HFFc6 (cell line): ENCODE data around the gene FOXG1. TPM values are rescaled to one million over a fixed set of nuclear protein-coding genes. Genes with fewer than 3 reads are reported as not detected.

Experiments
- DNase-seq: peaks from one replicate; pipeline ENCODE4 v3.0.0-alpha.2; 2018
- H3K27ac Mint-ChIP-seq: 2 replicates; pipeline ENCODE4 v1.8.0; 2020; ENCODE audit warnings: mild to moderate bottlenecking, mixed read lengths
- H3K27me3 Mint-ChIP-seq: 2 replicates; pipeline ENCODE4 v1.8.0; 2021; ENCODE audit warnings: mild to moderate bottlenecking, moderate library complexity, mixed read lengths; ENCODE audit not compliant: insufficient read depth
- H3K36me3 Mint-ChIP-seq: 2 replicates; pipeline ENCODE4 v1.8.0; 2021; ENCODE audit warnings: low read depth, mixed read lengths
- H3K4me1 Mint-ChIP-seq: 2 replicates; pipeline ENCODE4 v1.8.0; 2020; ENCODE audit warnings: low read depth, mixed read lengths
- H3K4me3 Mint-ChIP-seq: 2 replicates; pipeline ENCODE4 v1.8.0; 2020; ENCODE audit warnings: mild to moderate bottlenecking, moderate library complexity, mixed read lengths
- H3K9me3 Mint-ChIP-seq: 2 replicates; pipeline ENCODE4 v1.8.0; 2020; ENCODE audit warnings: mild to moderate bottlenecking, mixed read lengths
- total RNA-seq, 6 experiments: library from RNA; stranded (reverse); fragmentation: NEBNext Ultra II Directional; extraction: Animal tissue kit (Norgen Biotek cat#: 25700); gene quantifications; 2 replicates in 1 of 6; 3 replicates in 5 of 6; pipeline ENCODE4 v1.2.3, GENCODE V29; 2021
- TF ChIP-seq, protein P1 (sequence below): fragments of 200-600 bp; sonication (generic); IDR thresholded peaks from 2 replicates; pipeline ENCODE4 v1.5.0; 2021; ENCODE audit warnings: antibody characterized with exemption, mild to moderate bottlenecking

Gene FOXG1
- total RNA-seq, 6 experiments from 2014 or later: 0.06 TPM; not detected in 5

DNA sequence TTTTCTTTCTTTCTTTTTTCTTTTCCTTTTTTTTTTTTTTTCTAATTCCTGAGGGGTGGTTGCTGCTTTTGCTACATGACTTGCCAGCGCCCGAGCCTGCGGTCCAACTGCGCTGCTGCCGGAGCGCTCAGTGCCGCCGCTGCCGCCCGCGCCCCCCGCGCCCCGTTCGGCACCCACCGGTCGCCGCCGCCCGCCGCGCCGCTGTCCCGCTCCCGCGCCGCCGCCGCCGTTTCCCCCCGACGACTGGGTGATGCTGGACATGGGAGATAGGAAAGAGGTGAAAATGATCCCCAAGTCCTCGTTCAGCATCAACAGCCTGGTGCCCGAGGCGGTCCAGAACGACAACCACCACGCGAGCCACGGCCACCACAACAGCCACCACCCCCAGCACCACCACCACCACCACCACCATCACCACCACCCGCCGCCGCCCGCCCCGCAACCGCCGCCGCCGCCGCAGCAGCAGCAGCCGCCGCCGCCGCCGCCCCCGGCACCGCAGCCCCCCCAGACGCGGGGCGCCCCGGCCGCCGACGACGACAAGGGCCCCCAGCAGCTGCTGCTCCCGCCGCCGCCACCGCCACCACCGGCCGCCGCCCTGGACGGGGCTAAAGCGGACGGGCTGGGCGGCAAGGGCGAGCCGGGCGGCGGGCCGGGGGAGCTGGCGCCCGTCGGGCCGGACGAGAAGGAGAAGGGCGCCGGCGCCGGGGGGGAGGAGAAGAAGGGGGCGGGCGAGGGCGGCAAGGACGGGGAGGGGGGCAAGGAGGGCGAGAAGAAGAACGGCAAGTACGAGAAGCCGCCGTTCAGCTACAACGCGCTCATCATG lies 654 bp downstream of the FOXG1 start:
- Mint-ChIP-seq H3K27ac (no peak overlapping the region), H3K9me3 (peaks cover 16% of the 10 kb centered on the region), H3K4me1 (peaks cover 13% of the 10 kb centered on the region), H3K36me3 (no peaks in the 10 kb centered on the region), H3K4me3 (peak overlapping the region; percentile 62; the same call in 1 of the 2 replicates), H3K27me3 (peaks cover 53% of the 10 kb centered on the region)
- TF ChIP-seq, protein P1, sequence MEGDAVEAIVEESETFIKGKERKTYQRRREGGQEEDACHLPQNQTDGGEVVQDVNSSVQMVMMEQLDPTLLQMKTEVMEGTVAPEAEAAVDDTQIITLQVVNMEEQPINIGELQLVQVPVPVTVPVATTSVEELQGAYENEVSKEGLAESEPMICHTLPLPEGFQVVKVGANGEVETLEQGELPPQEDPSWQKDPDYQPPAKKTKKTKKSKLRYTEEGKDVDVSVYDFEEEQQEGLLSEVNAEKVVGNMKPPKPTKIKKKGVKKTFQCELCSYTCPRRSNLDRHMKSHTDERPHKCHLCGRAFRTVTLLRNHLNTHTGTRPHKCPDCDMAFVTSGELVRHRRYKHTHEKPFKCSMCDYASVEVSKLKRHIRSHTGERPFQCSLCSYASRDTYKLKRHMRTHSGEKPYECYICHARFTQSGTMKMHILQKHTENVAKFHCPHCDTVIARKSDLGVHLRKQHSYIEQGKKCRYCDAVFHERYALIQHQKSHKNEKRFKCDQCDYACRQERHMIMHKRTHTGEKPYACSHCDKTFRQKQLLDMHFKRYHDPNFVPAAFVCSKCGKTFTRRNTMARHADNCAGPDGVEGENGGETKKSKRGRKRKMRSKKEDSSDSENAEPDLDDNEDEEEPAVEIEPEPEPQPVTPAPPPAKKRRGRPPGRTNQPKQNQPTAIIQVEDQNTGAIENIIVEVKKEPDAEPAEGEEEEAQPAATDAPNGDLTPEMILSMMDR: no peak
- no peak for DNase-seq

DNA sequence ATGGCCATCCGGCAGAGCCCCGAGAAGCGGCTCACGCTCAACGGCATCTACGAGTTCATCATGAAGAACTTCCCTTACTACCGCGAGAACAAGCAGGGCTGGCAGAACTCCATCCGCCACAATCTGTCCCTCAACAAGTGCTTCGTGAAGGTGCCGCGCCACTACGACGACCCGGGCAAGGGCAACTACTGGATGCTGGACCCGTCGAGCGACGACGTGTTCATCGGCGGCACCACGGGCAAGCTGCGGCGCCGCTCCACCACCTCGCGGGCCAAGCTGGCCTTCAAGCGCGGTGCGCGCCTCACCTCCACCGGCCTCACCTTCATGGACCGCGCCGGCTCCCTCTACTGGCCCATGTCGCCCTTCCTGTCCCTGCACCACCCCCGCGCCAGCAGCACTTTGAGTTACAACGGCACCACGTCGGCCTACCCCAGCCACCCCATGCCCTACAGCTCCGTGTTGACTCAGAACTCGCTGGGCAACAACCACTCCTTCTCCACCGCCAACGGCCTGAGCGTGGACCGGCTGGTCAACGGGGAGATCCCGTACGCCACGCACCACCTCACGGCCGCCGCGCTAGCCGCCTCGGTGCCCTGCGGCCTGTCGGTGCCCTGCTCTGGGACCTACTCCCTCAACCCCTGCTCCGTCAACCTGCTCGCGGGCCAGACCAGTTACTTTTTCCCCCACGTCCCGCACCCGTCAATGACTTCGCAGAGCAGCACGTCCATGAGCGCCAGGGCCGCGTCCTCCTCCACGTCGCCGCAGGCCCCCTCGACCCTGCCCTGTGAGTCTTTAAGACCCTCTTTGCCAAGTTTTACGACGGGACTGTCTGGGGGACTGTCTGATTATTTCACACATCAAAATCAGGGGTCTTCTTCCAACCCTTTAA lies 1.5 kb downstream of the FOXG1 start:
- DNase-seq: no peak
- TF ChIP-seq, protein P1: no peak
- no peak overlapping the region for H3K4me3 Mint-ChIP-seq
- peaks cover 15% of the 10 kb centered on the region for H3K4me1 Mint-ChIP-seq
- H3K9me3 Mint-ChIP-seq: peaks cover 16% of the 10 kb centered on the region
- peaks cover 49% of the 10 kb centered on the region for H3K27me3 Mint-ChIP-seq
- no peak overlapping the region for H3K27ac Mint-ChIP-seq
- no peaks in the 10 kb centered on the region for H3K36me3 Mint-ChIP-seq

DNA sequence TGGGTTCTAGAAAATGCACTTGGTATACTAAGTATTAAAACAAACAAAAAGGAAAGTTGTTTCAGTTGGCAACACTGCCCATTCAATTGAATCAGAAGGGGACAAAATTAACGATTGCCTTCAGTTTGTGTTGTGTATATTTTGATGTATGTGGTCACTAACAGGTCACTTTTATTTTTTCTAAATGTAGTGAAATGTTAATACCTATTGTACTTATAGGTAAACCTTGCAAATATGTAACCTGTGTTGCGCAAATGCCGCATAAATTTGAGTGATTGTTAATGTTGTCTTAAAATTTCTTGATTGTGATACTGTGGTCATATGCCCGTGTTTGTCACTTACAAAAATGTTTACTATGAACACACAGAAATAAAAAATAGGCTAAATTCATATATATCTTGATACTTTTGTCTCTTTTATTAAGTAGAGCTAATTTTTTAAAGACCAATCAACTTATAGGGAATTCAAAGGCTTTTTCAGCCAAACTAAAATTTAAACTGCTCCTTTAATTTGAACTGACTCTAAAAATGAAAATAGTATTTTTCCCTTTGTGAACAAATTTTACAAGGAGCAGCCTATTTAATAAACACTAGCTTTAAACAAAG lies 2.8 kb downstream of the FOXG1 start:
- Mint-ChIP-seq H3K27ac (no peak overlapping the region), H3K4me1 (peaks cover 28% of the 10 kb centered on the region), H3K27me3 (peaks cover 51% of the 10 kb centered on the region), H3K4me3 (no peak overlapping the region), H3K9me3 (peaks cover 16% of the 10 kb centered on the region), H3K36me3 (0 out of 2 replicates have a peak, but pooled peaks cover 5% of the 10 kb centered on the region)
- TF ChIP-seq, protein P1: no peak
- DNase-seq: no peak

DNA sequence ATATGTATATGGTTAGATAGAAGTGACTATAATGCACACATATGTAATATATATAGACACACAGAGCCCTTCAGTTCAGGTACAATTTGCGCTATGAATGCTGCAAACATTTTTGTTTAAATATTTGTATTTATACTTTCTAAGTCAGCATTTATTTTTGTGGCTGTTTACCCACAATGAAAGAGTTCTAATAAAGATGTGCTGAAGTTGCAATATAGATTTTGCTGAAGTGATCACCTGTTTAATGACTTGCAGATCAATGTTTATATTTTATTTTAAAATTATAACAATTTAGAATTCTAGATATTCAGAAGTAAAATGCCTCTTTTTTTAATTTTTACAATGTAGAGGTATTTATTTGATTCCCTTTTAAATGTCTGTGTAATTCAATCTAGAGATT lies 3.5 kb downstream of the FOXG1 start:
- Mint-ChIP-seq H3K36me3 (0 out of 2 replicates have a peak, but pooled peaks cover 9% of the 10 kb centered on the region), H3K4me3 (no peak overlapping the region), H3K27me3 (peaks cover 51% of the 10 kb centered on the region), H3K9me3 (peaks cover 16% of the 10 kb centered on the region), H3K4me1 (peaks cover 32% of the 10 kb centered on the region), H3K27ac (no peak overlapping the region)
- DNase-seq: no peak
- TF ChIP-seq, protein P1: no peak

DNA sequence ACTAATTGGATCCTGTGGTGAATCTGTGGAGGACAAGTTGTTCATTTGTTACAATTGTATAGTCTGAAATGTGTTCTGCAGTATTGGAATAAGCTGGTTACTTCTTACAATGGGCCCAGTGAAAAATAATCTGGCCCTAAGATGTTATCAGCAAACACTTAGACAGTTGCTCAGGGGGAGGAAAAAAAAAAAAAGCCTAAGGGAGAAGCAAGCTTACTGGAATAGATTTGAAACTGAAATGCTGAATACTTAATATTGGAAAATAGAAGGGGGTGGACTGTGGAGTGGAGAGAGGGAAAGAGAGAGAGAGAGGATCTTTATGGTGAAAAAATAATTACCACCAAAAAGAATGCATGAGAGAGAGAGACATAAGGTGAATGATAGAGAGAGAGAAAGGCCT lies 4.0 kb downstream of the FOXG1 start:
- Mint-ChIP-seq H3K9me3 (peaks cover 16% of the 10 kb centered on the region), H3K4me1 (peaks cover 26% of the 10 kb centered on the region), H3K27me3 (peaks cover 51% of the 10 kb centered on the region), H3K4me3 (no peak overlapping the region), H3K27ac (no peak overlapping the region), H3K36me3 (0 out of 2 replicates have a peak, but pooled peaks cover 9% of the 10 kb centered on the region)
- no peak for DNase-seq
- TF ChIP-seq, protein P1: no peak
